Adrenal gland (tissue), 12 donors: ENCODE results near the gene RPS10. TPM values are rescaled to one million over a fixed set of nuclear protein-coding genes. Genes with fewer than 3 reads are reported as not detected.
A peak's percentile ranks its signal among the peaks of the same experiment; 100 is the strongest.

ENCODE experiments used
- DNase-seq, 7 donors: peaks; one replicate each; pipeline ENCODE4 v3.0.0-alpha.2; 2019 to 2020
- H3K27ac ChIP-seq, 5 donors: fragments of 200-600 bp; sonication (generic) in 4 of 5; 1 replicate in 3 of 5; 2 replicates in 2 of 5; pipeline versions ENCODE4 v1.5.1 to v1.8.0; 2016 to 2020; ENCODE audit warnings: mild to moderate bottlenecking in 1 of 5
- H3K27me3 ChIP-seq: fragments of 200-600 bp; 2 replicates; pipeline ENCODE4 v1.8.0; 2021
- H3K36me3 ChIP-seq, 2 donors: fragments of 200-600 bp; replicated peaks in 1 of 2; 1 replicate in 1 of 2; 2 replicates in 1 of 2; pipeline versions ENCODE4 v1.5.1 to v1.8.0; 2018 to 2022
- H3K4me1 ChIP-seq, 2 donors: fragments of 200-600 bp; replicated peaks in 1 of 2; 1 replicate in 1 of 2; 2 replicates in 1 of 2; pipeline versions ENCODE4 v1.5.1 to v1.8.0; 2018 to 2021
- H3K4me3 ChIP-seq, 4 donors: fragments of 200-600 bp; sonication (generic) in 3 of 4; one replicate each; pipeline ENCODE4 v1.5.1; 2016 to 2018
- H3K9me3 ChIP-seq, 3 donors: fragments of 200-600 bp; sonication (generic) in 1 of 3; replicated peaks in 1 of 3; 1 replicate in 2 of 3; 2 replicates in 1 of 3; pipeline versions ENCODE4 v1.5.1 to v1.8.0; 2016 to 2021
- POLR2A ChIP-seq, 2 donors: fragments of 450-650 bp; IDR thresholded peaks; one replicate each; pipeline ENCODE4 v1.6.1; 2017; ENCODE audit warnings: antibody characterized with exemption in 2 of 2, mild to moderate bottlenecking in 2 of 2, moderate library complexity in 1 of 2
- WGBS, 4 donors: extraction: QIAGEN DNeasy Blood & Tissue Kit in 2 of 4; methylation state at CpG; one replicate each; pipeline versions ENCODE4 v1.1.5 to v1.1.7; 2013 to 2017; 5-methylcytosine and 5-hydroxymethylcytosine counted together
- intact Hi-C, 2 donors: fragments of 100-400 bp; cut with DNase I; formaldehyde crosslinking; loops; one replicate each; pipeline versions ENCODE4 v1.14.1 to v1.15.0; 2022 to 2023
- polyA plus RNA-seq, 3 donors: library from polyadenylated mRNA; stranded (reverse); fragments of 200-250 nt in 2 of 3; fragments of 350-450 nt in 1 of 3; fragmentation: Illumina TruSeq in 1 of 3; extraction: RNeasy Lipid Tissue Mini Kit (QIAGEN cat#74804) in 1 of 3; gene quantifications; one replicate each; pipeline ENCODE4 v1.2.3, GENCODE V29; 2013 to 2014
- total RNA-seq, 9 donors: library from RNA; depleted of rRNA in 4 of 9; stranded (reverse); fragments of >200 nt in 4 of 9; fragments of 120-200 nt in 1 of 9; fragmentation: NEBNext Ultra II Directional in 1 of 9; extraction: Animal tissue kit (Norgen Biotek cat#: 25700) in 1 of 9; gene quantifications; one replicate each; pipeline versions ENCODE4 v1.1.0 to v1.2.4, GENCODE V29; 2013 to 2023
- TF ChIP-seq, protein P1 (sequence below), 6 experiments: fragments of 450-650 bp in 4 of 6; fragments of 200-600 bp in 2 of 6; sonication (generic) in 1 of 6; IDR thresholded peaks; 1 replicate in 5 of 6; 2 replicates in 1 of 6; pipeline versions ENCODE4 v1.5.1 to v1.8.0; 2016 to 2021; ENCODE audit warnings: antibody characterized with exemption in 6 of 6, mild to moderate bottlenecking in 2 of 6, moderate library complexity in 1 of 6
- donor health status: healthy with polysubstance abuse.
- donor health status: Bipolar disorder and iron deficiency.
- donor health status: DM: yes; HTN: yes; CAD: no.
- donor health status: DM: no; HTN: no; CAD: no.
- donor health status: DM: no; HTN: no; CAD: no.
- donor health status: DM: yes; HTN: yes; CAD: no.

RPS10 gene
- total and polyA plus RNA-seq, 12 donors, result 937 to 3,093 (median 2,220) TPM

DNA sequence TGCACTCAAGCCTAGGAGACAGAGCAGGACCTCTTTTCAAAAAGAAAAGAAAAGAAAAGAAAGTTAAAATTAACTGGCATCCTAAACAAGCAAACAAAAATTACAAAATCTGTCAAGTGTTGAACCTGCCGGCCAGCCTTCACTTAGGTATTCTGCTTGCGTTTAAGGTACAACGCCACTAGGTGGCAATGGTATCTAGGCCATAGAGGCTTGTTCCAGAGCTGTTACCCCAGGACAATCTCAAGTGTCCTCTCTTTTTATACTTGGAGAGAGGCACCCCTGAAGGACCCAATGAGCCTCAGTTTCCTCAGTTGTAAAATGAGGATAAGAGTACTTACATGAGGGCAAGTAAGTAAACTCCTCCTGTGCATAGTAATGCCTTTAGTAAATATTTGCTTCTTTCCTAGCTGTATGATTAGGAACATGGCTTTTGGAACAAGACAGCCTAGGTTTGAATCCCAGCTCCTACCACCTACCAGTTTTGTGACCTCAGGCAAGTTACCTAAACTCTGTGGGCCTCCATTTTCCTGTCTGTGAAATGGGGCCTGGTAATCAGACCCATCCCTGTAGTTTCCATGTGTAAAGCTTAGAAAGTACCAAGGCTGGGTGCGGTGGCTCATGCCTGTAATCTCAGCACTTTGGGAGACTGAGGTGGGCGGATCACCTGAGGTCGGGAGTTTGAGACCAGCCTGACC lies 34.2 kb upstream of the RPS10 start:
- Histone ChIP-seq H3K9me3 (no peaks in the 10 kb centered on the region), H3K27ac (peak overlapping the region in 1 of 5 donors; percentile 85), H3K36me3 (no peaks in the 10 kb centered on the region), H3K27me3 (no peaks in the 10 kb centered on the region), H3K4me3 (no peak overlapping the region), H3K4me1 (peaks cover 0 to 9% of the 10 kb centered on the region in 2 donors)
- peak; percentile 38 to 73 (median 54) for DNase-seq
- 45 to 55% (median 52%) methylated on average over 6 of the region's 6 CpGs for WGBS, 4 donors
- TF ChIP-seq POLR2A (IDR thresholded peaks at IDR 0.05), result no peak
- TF ChIP-seq, protein P1, sequence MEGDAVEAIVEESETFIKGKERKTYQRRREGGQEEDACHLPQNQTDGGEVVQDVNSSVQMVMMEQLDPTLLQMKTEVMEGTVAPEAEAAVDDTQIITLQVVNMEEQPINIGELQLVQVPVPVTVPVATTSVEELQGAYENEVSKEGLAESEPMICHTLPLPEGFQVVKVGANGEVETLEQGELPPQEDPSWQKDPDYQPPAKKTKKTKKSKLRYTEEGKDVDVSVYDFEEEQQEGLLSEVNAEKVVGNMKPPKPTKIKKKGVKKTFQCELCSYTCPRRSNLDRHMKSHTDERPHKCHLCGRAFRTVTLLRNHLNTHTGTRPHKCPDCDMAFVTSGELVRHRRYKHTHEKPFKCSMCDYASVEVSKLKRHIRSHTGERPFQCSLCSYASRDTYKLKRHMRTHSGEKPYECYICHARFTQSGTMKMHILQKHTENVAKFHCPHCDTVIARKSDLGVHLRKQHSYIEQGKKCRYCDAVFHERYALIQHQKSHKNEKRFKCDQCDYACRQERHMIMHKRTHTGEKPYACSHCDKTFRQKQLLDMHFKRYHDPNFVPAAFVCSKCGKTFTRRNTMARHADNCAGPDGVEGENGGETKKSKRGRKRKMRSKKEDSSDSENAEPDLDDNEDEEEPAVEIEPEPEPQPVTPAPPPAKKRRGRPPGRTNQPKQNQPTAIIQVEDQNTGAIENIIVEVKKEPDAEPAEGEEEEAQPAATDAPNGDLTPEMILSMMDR (IDR thresholded peaks at IDR 0.05), result peak; percentile 51 to 67 (median 66)
- intact Hi-C loops, result loop anchor here (10.0 kb wide), 1 partner anchor 135 kb away; no protein-coding TSS in a partner anchor

DNA sequence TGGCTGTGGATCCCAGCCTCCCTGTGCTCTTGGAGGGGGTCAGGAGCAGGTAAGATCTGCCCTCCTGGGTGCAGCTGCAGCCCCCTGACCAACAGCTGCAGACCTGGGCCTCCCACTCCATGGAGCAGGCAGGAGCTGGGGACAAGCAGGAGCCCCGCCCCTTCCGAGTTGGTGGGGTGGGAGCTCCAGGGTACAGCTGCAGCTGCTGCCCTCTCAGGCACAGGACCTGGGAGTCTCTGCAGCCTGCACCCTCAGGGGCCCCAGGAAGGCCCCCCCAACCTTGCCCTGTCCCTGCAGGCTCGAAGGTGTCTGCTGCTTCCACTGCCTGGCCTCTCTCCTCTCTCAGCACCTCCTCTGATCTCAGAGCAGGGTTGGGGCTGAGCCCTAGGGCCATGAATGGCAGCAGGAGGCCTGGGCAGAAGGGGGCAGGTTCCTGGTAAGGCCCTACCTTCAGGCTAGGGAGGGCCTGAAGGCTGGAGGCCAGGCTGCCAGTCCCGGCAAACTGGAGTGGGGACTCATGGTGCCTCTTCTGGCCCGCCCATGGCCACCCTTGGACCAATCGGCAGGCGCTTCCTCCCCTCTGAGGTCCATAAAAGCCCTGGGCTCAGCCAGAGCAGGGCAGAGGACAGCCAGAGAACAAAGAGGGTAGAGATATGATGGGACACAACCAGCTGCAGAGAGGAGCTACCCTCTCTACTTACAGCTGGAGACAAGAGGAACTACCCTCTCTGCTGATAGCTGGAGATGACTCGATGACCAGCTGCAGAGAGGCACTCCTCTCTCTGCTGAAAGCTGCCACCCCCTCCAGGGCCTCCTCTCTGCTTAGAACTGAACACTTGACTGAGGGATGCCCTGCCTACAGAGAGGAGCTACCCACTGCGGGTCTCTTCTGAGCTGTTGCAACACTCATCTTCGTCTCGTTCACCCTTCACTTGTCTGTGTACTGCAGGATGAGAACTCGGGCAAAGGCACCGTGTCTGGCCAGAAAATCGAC lies 32.2 kb upstream of the RPS10 start:
- Histone ChIP-seq H3K4me1 (peaks cover 0 to 8% of the 10 kb centered on the region in 2 donors), H3K36me3 (no peaks in the 10 kb centered on the region), H3K4me3 (no peak overlapping the region), H3K27ac (no peak overlapping the region), H3K27me3 (no peaks in the 10 kb centered on the region), H3K9me3 (no peaks in the 10 kb centered on the region)
- TF ChIP-seq, protein P1 (IDR thresholded peaks at IDR 0.05), result no peak
- no peak for TF ChIP-seq POLR2A (IDR thresholded peaks at IDR 0.05)
- no peak for DNase-seq
- whole genome bisulfite sequencing, 4 donors, result 77 to 86% (median 79%) methylated on average over 8 to 14 of the region's 14 CpGs
- intact Hi-C loops, result no loop called here

DNA sequence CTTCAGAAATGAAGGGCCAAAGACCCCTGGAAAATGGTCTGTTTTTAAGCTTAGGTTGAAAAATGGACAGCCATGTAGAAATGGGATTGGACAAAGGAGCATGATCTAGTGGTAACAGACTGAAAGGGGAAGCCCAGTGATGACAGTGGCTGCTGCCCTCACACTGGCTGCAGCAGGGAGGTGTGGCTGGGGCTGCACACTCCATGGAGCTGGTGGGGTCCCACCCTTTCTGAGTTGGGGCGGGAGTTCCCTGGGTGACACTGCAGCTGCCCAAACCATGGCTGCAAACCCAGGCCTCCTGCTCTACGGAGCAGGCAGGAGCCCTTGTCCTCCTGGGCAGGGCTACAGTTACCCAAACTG lies 31.5 kb upstream of the RPS10 start:
- H3K9me3 ChIP-seq, result no peaks in the 10 kb centered on the region
- WGBS, 4 donors, result 43 to 76% (median 64%) methylated on average over 1 to 2 of the region's 2 CpGs; no CpG with 5 or more reads in 1 of the 4 donors
- intact Hi-C loops, result no loop called here
- H3K27ac ChIP-seq, result no peak overlapping the region
- no peak overlapping the region for H3K4me3 ChIP-seq
- H3K27me3 ChIP-seq, result no peaks in the 10 kb centered on the region
- TF ChIP-seq POLR2A (IDR thresholded peaks at IDR 0.05), result no peak
- TF ChIP-seq, protein P1 (IDR thresholded peaks at IDR 0.05), result no peak
- H3K4me1 ChIP-seq, result peaks cover 0 to 8% of the 10 kb centered on the region in 2 donors
- no peaks in the 10 kb centered on the region for H3K36me3 ChIP-seq
- DNase-seq, result no peak

DNA sequence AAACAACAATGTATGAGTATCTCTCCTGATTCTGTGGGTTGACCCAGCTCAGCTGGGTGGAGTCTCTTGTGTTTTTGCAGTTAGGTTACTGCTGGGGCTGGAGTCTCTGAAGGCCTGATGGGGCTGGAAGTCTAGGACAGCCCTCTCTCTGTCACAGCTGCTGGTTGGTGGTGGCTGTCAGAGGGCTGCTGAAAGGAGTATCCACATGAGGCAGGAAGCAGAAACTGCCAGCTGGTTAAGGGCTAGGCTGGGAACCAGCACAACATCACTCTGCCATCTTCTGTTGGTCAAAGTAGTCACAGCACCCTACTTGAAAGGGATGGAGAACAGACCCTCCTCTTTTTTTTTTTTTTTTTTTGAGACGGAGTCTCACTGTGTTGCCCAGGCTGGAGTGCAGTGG lies 30.0 kb upstream of the RPS10 start:
- no peaks in the 10 kb centered on the region for H3K9me3 ChIP-seq
- H3K27me3 ChIP-seq, result no peaks in the 10 kb centered on the region
- H3K36me3 ChIP-seq, result no peaks in the 10 kb centered on the region
- no peak for DNase-seq
- intact Hi-C loops, result no loop called here
- H3K4me1 ChIP-seq, result peaks cover 0 to 2% of the 10 kb centered on the region in 2 donors
- H3K4me3 ChIP-seq, result no peak overlapping the region
- H3K27ac ChIP-seq, result no peak overlapping the region
- no peak for TF ChIP-seq POLR2A (IDR thresholded peaks at IDR 0.05)
- TF ChIP-seq, protein P1 (IDR thresholded peaks at IDR 0.05), result no peak
- 80% methylated on average over 1 of the region's 1 CpG; no CpG with 5 or more reads in 3 of the 4 donors for WGBS, 4 donors
